GM18873 (cell line): ENCODE results near the gene ANO5.
"Not testable (repeated sequence)": the region's sequence is repeated elsewhere in the genome, so short reads cannot be mapped to it uniquely, and the experiment has no call there.

Experiments used
- ATAC-seq: cut with Tn5 transposase; IDR thresholded peaks from one replicate; pipeline ENCODE4 v1.9.1; 2021; ENCODE audit warnings: mild to moderate bottlenecking, moderate library complexity, moderate number of reproducible peaks; ENCODE audit not compliant: unreplicated experiment, low FRiP score

ANO5 gene

GRCh38 chr11:22197139-22198005, 4.5 kb downstream of the ANO5 start:
- no peak for ATAC-seq

GRCh38 chr11:22199243-22199642, 6.4 kb downstream of the ANO5 start:
- ATAC-seq = no peak

GRCh38 chr11:22203281-22203680, 10.4 kb downstream of the ANO5 start:
- ATAC-seq = no peak

GRCh38 chr11:22207162-22207561, 14.3 kb downstream of the ANO5 start:
- ATAC-seq = no peak

GRCh38 chr11:22208151-22208858, 15.4 kb downstream of the ANO5 start:
- no peak for ATAC-seq

GRCh38 chr11:22216940-22217339, 24.1 kb downstream of the ANO5 start:
- no peak for ATAC-seq

- ATAC-seq = no peak
These were observed 28.3 kb downstream of the ANO5 start for GRCh38 chr11:22221143-22221542.

GRCh38 chr11:22225190-22225589, 32.3 kb downstream of the ANO5 start:
- no peak for ATAC-seq

- no peak for ATAC-seq
These were observed 41.9 kb downstream of the ANO5 start for GRCh38 chr11:22234743-22235142.

GRCh38 chr11:22244986-22245592, 52.2 kb downstream of the ANO5 start:
- ATAC-seq = peak; percentile 96

GRCh38 chr11:22246992-22247391, 54.1 kb downstream of the ANO5 start:
- ATAC-seq = no peak

GRCh38 chr11:22249871-22250270, 57.0 kb downstream of the ANO5 start:
- ATAC-seq = no peak

- no peak for ATAC-seq
These were observed 64.0 kb downstream of the ANO5 start for GRCh38 chr11:22256876-22257275.

GRCh38 chr11:22263613-22264012, 70.7 kb downstream of the ANO5 start:
- ATAC-seq = no peak

- ATAC-seq = not testable (repeated sequence)
These were observed 76.2 kb downstream of the ANO5 start for GRCh38 chr11:22268983-22269624.

GRCh38 chr11:22273781-22274180, 80.9 kb downstream of the ANO5 start:
- no peak for ATAC-seq

GRCh38 chr11:22275600-22275999, 82.7 kb downstream of the ANO5 start:
- ATAC-seq = no peak

GRCh38 chr11:22276535-22276934, 83.7 kb downstream of the ANO5 start:
- ATAC-seq = no peak

GRCh38 chr11:22284991-22285390, 92.1 kb downstream of the ANO5 start:
- not testable (repeated sequence) for ATAC-seq

- ATAC-seq = no peak
These were observed 109.5 kb downstream of the ANO5 start for GRCh38 chr11:22302368-22302767.
